B cell (primary cell): ENCODE results near the gene SHH.

ENCODE experiments used
- CTCF ChIP-seq: fragments of 200-600 bp; IDR thresholded peaks from one replicate; pipeline ENCODE4 v1.8.0; 2022; ENCODE audit warnings: antibody characterized with exemption, mild to moderate bottlenecking
- EZH2 ChIP-seq: IDR thresholded peaks from 2 replicates; pipeline ENCODE4 v1.6.1; 2012; ENCODE audit warnings: borderline replicate concordance, low read depth, mild to moderate bottlenecking, moderate library complexity, low read length; ENCODE audit not compliant: insufficient read depth, poor library complexity, severe bottlenecking

- TF ChIP-seq CTCF (no peak), EZH2 (no peak)
Measured at GRCh38 chr7:155821851-155822250, 9.6 kb upstream of the SHH start.
